GM19239 (cell line): ENCODE data around the gene DTHD1.

Experiments
- DNase-seq: peaks from one replicate; pipeline ENCODE4 v3.0.0; 2011; ENCODE audit warnings: low spot score; ENCODE audit not compliant: insufficient read length
- FAIRE-seq: peaks from 2 replicates; lab custom pipeline; 2011; peaks lifted over from hg19 to GRCh38; lab: Jason Lieb, UNC

The DTHD1 gene

DNA sequence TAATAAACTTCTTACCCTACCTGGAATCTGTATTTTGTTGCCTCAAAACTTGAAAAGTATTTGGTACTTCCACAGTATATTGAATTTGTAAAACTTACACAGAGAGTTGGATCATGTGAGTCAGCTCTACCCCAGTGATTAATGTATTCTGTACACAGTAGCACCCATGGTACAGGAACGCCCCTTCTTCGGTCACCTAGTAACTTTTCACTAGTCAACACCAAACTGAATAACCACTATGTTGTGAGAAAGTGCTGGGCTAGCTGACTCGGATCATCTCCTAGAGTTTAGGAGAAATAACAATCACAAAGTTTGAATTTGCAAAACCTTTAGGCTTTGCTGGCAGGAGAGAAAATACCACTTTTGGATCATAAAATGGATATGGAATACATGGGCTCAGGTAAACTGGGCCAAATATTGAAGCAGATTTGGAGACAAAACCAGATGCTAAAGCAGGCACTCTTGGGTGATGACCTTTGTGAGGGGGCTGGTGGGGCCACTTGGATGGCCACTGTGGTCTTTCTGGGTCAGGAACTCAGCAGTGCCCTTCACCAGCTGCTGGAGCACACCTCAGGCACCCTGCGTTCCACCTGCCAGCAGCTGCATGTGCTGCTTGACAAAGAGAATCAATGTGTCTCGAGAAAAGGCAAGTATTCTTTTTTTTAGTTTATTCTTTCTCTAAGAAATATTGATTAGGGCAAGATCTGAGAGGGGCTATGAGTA is at the start of gene DTHD1:
Gene DTHD1, plus strand, starts transcription at position 233 of the 723 bp plus-strand sequence. Its CDS starts 143 bp downstream, at position 376.
- FAIRE-seq (no peak), DNase-seq (no peak)

- DNase-seq (no peak), FAIRE-seq (peak; percentile 21)
Observed at GRCh38 chr4:36233567-36234266, 47.7 kb upstream of the DTHD1 start.

DNA sequence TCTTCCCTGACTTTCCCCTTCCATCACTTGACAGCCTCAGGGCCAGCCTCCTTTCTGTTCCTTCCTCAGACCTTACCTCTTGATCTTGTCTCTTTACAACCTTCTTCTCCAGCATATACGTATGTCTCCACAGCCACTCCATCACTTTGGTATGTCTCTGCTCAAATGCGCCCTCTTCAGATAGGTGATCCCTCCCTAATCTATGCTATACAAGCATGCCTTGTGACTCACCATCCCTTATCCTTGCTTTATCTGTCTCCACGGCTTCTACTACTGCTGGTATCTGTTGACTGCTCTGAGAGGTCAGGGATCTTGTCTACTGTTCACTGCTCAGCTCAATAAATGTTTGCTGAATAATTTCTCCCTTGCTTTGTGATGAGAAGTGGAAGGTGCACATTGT is 46.1 kb upstream of the DTHD1 start:
- FAIRE-seq (peak; percentile 49), DNase-seq (no peak)

- FAIRE-seq, result no peak
- DNase-seq, result no peak
Observed at GRCh38 chr4:36236159-36236558, 45.3 kb upstream of the DTHD1 start.

- FAIRE-seq (peak; percentile 4), DNase-seq (no peak)
Observed at GRCh38 chr4:36237366-36238313, 43.8 kb upstream of the DTHD1 start.

GRCh38 chr4:36241771-36242170 is 39.6 kb upstream of the DTHD1 start:
- FAIRE-seq, result peak; percentile 98
- peak; percentile 54 for DNase-seq

- FAIRE-seq, result no peak
- DNase-seq, result no peak
Observed at GRCh38 chr4:36242629-36243354, 38.6 kb upstream of the DTHD1 start.

DNA sequence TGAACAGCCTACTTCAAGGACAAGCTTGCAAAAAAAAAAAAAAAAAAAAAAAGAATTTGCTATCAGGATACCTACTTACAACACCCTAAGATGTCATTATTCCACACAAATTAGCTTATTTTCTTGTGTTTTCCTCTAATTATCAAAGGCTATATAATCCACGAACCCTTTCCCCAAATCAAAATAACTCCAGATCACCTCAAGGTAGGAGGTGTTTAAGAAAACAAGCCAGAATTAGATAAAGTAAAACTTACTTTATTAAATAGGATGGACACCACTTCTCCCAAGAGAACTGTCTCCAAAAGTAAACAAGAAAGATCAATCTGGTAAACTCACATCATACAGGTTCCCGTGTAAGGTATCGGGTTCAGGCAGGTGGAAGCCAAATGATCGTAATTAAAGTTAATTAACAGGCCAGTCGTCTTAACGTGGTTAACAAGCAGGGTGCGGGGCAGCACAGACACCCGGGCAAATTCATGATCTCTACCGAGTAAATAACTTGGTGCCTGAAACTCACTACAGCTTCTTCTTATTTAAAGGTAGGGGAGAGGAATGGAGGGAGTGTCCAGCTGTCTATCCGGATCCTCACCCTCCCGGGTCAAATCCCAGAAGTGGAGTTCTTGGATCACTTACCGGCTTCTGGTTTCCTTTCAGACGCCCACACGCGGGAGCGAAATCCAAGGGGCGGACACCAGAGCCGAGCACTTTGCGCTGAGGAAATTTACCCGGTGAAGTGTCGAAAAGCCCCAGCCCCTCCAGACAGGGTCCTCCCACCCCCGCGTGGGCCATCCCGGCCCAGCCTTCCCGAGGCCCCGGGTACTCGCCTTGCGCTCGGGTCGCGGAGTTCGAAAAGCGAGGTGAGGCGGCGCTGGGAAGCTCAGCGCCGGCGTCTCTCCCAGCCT is 37.8 kb upstream of the DTHD1 start:
- DNase-seq (peak; percentile 20), FAIRE-seq (peak; percentile 96)

- peak; percentile 91 for FAIRE-seq
- DNase-seq, result peak; percentile 42
Observed at GRCh38 chr4:36244257-36245082, 36.9 kb upstream of the DTHD1 start, which contains the start of gene ARAP2. Gene ARAP2, minus strand, starts transcription at chr4:36244514. Its CDS starts 15,028 bp downstream, at chr4:36229486.

DNA sequence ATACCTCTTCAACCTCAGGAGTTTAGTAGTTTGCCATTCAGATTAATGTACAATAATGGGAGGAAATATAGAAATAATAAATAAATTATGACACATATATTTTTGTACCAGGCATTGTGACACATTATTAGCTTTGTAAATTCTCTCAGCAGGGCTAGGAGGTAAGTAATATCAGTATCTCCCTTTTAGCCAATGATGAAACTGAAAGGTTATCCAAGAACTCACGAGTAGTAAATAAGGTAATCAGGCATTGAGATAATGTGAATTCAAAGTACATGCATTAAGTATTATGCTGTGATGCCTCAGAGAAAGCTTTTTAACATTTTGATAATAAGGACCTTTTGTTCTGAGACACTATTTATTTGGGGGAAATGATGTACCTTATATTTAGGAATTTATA is 31.8 kb upstream of the DTHD1 start:
- no peak for DNase-seq
- no peak for FAIRE-seq

DNA sequence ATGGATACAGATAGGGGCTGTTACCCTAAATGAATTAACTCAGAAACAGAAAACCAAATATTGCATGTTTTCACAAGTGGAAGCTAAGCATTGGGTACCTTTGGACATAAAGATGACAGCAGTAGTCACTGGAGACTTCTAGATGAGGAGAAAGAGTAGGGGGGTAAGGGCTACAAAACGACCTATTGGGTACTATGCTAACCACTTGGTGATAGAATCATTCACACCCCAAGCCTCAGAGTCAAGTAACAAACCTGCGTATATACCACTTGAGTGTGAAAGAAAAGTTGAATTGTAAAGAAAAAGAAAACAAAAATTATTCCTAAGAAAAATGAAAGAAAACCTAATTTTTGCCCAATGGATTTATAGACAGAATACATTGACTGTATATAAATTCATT is 29.4 kb upstream of the DTHD1 start:
- FAIRE-seq, result no peak
- no peak for DNase-seq

DNA sequence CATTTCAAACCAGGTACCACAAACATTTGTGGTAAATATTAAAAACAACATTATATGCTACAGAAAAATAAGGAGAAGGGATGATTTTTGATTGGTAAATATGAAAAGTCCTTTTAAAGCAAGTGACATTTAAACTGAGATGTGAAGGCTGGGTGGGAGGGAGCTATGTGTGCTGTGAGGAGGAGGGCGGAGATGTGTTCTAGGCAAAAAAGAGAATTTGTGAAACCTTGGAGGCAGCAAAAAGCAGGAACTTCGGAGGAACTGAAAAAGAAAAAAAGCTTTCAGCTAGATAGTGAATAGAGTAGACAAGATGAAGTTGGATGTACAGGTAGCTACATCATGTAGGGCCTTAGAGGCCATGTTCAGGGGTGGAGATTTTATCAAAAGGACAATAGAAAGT is 27.0 kb upstream of the DTHD1 start:
- DNase-seq, result no peak
- no peak for FAIRE-seq

- DNase-seq, result peak; percentile 26
- peak; percentile 96 for FAIRE-seq
Observed at GRCh38 chr4:36255577-36255976, 25.8 kb upstream of the DTHD1 start.

GRCh38 chr4:36256398-36256891 is 25.0 kb upstream of the DTHD1 start:
- FAIRE-seq (peak; percentile 96), DNase-seq (no peak)

DNA sequence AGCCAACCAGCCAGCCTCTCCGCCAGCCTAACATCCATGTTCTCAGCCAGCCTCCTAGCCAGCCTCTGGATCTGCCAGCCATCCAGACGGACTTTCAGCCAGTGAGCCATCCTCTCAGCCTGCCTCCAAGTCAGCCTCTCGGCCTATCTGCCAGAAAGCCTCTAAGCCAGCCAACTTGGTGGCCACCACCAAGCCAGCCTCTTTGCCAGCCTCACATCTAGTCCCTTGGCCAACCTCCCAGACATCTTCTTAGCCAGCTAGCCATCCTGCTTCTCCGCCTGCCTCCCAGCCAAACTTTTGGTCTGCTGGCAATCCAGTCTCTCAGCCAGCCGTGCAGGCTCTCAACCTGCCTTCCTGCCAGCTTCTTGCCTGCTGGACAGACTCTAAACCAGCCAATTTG is 20.7 kb upstream of the DTHD1 start:
- DNase-seq (no peak), FAIRE-seq (no peak)

DNA sequence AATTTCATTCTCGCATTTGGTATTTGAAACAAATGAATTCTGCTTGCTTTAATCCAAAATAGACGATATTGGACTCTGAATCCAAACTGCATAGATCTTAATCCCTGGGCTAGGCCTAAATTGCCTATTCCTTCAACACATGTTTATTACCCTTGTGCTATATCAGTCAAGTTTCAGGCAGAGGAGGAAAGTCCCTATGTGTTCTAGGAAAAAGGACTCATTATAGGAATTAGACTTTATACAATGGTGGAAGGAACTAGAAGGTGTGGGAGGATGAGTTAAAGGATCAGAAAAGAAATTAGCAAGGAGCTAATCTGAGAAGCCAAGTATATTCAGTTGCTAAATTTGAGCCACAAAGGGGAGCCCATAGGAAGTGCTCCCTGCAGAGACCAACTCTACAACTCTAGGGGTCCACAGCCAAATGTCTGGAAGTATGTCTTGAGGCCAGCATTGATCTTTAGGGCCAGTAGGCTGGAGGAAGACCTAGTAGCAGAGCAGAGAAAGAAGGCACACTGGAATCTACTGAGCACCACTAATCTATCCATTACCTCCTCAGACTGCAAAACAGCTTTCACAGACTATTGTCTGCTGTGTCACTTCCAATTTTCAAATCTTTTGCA is 17.1 kb upstream of the DTHD1 start:
- DNase-seq, result no peak
- FAIRE-seq, result no peak

- FAIRE-seq, result peak; percentile 65
- DNase-seq, result no peak
Observed at GRCh38 chr4:36267486-36268268, 13.7 kb upstream of the DTHD1 start.
